ENCODE results near the gene GPR17. TPM values are rescaled to one million over a fixed set of nuclear protein-coding genes. Genes with fewer than 3 reads are reported as not detected.
A peak's percentile ranks its signal among the peaks of the same experiment; 100 is the strongest.

Gene GPR17
- total RNA-seq, 4 donors from 2014 or later, result not detected

DNA sequence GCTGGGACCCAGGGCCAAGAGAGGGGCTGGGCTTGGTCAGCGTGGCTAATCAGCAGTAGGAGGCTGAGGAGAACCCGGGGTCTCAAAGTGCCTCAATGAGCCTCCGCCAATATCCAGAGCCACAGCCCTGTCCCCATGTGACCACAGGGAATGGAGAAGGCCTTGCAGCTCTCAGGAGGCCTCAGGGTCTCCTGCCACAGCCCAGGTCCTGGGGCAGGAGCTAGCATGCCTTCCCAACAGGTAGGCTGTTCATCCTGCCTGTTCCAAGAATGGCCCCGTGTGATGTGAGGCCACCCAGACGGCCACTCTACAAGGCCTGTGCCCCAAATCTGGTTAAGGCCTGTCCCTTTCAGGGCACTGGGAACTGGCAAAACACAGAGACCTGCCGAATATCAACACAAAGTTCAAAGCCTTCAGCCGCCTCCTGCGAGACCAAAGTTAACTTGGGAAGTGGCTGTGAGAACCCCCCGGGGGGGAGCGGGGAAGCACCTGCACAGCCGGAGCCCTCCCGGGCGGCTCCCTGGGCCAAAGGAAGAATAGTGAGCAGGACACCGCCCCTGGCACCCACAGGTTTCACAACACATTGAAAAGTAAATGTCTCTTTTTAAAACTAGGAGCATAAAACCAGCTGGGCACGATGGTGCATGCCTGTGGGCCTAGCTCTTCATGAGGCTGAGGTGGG, 33.9 kb downstream of the GPR17 start:
- intact Hi-C loops (cut with DNase I), result no loop called here
- Histone ChIP-seq H3K36me3 (no peaks in the 10 kb centered on the region), H3K9me3 (no peaks in the 10 kb centered on the region), H3K27me3 (peaks cover 0 to 27% (median 0%) of the 10 kb centered on the region in 4 donors), H3K4me3 (no peak overlapping the region), H3K4me1 (peaks cover 5 to 65% (median 11%) of the 10 kb centered on the region in 3 donors), H3K27ac (no peak overlapping the region)
- TF ChIP-seq, protein P1, sequence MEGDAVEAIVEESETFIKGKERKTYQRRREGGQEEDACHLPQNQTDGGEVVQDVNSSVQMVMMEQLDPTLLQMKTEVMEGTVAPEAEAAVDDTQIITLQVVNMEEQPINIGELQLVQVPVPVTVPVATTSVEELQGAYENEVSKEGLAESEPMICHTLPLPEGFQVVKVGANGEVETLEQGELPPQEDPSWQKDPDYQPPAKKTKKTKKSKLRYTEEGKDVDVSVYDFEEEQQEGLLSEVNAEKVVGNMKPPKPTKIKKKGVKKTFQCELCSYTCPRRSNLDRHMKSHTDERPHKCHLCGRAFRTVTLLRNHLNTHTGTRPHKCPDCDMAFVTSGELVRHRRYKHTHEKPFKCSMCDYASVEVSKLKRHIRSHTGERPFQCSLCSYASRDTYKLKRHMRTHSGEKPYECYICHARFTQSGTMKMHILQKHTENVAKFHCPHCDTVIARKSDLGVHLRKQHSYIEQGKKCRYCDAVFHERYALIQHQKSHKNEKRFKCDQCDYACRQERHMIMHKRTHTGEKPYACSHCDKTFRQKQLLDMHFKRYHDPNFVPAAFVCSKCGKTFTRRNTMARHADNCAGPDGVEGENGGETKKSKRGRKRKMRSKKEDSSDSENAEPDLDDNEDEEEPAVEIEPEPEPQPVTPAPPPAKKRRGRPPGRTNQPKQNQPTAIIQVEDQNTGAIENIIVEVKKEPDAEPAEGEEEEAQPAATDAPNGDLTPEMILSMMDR (IDR thresholded peaks at IDR 0.05), result no peak
- TF ChIP-seq POLR2A (IDR thresholded peaks at IDR 0.05), result no peak
- WGBS, 2 donors, result 60 to 67% methylated on average over 1 to 7 of the region's 15 CpGs
- DNase-seq, result no peak

DNA sequence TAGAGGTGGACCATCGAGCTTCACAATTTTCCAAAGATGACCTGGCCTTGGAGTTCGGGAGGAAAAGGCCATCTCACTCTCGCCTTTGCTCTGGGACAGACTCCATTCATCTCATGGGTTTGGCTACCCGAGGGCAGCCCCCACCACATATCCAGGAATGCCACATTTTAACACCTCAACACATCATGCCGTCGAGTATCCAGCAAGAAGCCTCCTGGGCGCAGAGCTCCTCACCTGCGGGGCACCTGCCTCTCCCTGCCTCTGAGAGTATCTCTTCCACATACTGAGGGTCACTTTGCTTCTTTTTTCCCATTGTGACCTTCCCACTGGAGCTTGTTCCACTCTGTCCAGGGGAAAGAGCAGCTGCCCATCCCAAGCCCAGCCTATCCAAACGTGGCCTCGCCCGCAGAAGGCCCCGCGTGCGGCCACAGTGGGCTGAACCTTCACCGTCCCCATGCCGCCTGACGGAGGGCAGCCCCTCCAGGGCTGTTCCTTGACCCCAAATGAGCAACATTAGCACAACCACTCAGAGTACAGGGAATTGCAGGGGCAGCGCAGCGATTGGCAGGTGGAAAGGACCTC, 34.8 kb downstream of the GPR17 start:
- peak overlapping the region in 2 of 4 donors; percentile 27 to 50 for H3K4me3 ChIP-seq
- DNase-seq, result no peak
- no peaks in the 10 kb centered on the region for H3K9me3 ChIP-seq
- no peak for TF ChIP-seq POLR2A (IDR thresholded peaks at IDR 0.05)
- TF ChIP-seq, protein P1 (IDR thresholded peaks at IDR 0.05), result no peak
- peaks cover 4 to 64% (median 7%) of the 10 kb centered on the region in 3 donors for H3K4me1 ChIP-seq
- intact Hi-C loops (cut with DNase I), result no loop called here
- peaks cover 0 to 17% (median 0%) of the 10 kb centered on the region in 4 donors for H3K27me3 ChIP-seq
- 85 to 95% methylated on average over 8 of the region's 19 CpGs for WGBS, 2 donors
- H3K36me3 ChIP-seq, result no peaks in the 10 kb centered on the region
- peak overlapping the region in 2 of 4 donors; percentile 17 to 57 for H3K27ac ChIP-seq

DNA sequence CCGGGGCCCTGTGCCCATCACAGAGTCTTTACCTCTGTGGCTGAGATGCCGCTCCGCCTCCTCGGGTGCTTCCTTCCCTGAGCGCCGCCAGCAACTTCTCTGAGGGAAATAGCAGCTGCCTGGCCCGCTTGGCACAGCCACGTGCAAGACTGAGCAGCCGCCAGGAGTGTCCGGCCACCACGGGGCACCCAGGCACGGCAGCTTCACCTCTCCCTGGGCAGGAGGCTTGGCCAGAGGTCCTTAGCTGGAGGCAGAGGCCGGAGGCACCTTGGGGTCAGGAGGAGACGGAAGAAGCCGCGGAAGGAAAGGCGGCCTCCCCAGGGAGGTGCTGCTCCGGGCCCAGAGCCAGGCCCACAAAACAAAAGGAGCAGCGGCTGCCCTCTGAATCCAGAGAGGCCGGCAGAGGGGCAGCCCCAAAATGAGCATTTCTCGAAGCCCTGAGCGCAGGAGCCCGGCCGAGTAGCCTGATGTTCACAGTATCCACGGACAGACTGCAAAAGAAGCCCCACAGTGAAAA, 35.4 kb downstream of the GPR17 start:
- H3K4me3 ChIP-seq, result peak overlapping the region in 2 of 4 donors; percentile 27 to 50
- no peaks in the 10 kb centered on the region for H3K36me3 ChIP-seq
- H3K27ac ChIP-seq, result peak overlapping the region in 2 of 4 donors; percentile 17 to 57
- intact Hi-C loops (cut with DNase I), result no loop called here
- no peaks in the 10 kb centered on the region for H3K9me3 ChIP-seq
- no peak for DNase-seq
- H3K4me1 ChIP-seq, result peaks cover 4 to 64% (median 7%) of the 10 kb centered on the region in 3 donors
- H3K27me3 ChIP-seq, result peaks cover 0 to 12% (median 0%) of the 10 kb centered on the region in 4 donors
- TF ChIP-seq POLR2A (IDR thresholded peaks at IDR 0.05), result no peak
- TF ChIP-seq, protein P1 (IDR thresholded peaks at IDR 0.05), result no peak
- 41 to 50% methylated on average over 5 to 13 of the region's 25 CpGs for WGBS, 2 donors

DNA sequence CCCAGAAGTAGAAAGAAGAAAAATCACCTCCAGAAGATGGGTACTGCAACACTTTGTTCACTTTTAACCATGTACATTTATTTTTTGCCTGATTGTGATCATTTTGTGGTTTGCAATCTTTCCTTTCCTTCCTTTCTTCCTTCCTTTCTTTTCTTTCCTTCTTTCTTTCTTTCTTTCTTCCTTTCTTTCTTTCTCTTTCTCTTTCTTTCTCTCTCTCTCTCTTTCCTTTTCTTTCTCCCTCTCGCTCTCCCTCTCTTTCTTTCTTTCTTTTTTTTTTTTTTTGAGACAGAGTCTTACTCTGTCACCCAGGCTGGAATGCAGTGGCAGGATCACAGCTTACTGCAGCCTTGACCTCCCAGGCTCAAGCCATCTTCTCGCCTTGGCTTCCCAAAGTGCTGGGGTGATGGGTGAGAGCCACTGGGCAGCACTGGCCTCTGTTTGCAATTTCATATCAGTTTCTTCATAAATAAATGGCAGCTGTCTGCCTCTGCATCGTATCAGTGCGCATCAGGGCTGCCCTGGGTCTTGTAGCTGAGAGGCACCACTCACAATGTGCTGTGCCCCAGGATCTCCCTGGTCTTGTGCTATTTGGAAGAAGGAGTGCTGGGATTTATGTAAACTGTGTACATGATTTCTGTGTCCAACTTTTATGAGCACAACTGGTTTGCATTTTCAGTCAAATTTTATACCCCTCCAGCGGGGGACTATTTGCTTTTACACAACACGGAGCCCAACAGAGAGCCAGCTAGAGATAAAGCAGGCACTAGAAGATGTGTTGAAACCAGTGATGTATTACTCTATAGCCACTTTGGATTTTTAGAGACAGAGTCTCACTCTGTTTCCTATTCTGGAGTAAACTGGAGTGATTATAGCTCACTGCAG, 36.3 kb downstream of the GPR17 start:
- H3K9me3 ChIP-seq, result no peaks in the 10 kb centered on the region
- H3K27ac ChIP-seq, result peak overlapping the region in 1 of 4 donors; percentile 50

More for the DNA sequence above, 36.3 kb downstream of the GPR17 start:
- intact Hi-C loops (cut with DNase I), result no loop called here
- WGBS, 2 donors, result 88 to 89% methylated on average over 4 to 6 of the region's 6 CpGs
- no peak for DNase-seq
- H3K4me1 ChIP-seq, result peaks cover 4 to 58% (median 7%) of the 10 kb centered on the region in 3 donors
- H3K27me3 ChIP-seq, result peaks cover 0 to 4% (median 0%) of the 10 kb centered on the region in 4 donors
- no peak for TF ChIP-seq POLR2A (IDR thresholded peaks at IDR 0.05)
- TF ChIP-seq, protein P1 (IDR thresholded peaks at IDR 0.05), result no peak
- no peak overlapping the region for H3K4me3 ChIP-seq
- no peaks in the 10 kb centered on the region for H3K36me3 ChIP-seq

All from esophagus squamous epithelium (tissue), 5 donors.